SU-DHL-6 (cell line): ENCODE measurements around the gene CEP170B.
"Not testable (repeated sequence)": the region's sequence is repeated elsewhere in the genome, so short reads cannot be mapped to it uniquely, and the experiment has no call there.

Experiments used
- H2AFZ ChIP-seq: fragments of 200-600 bp; sonication (generic); 2 replicates; pipeline ENCODE4 v1.6.1; 2014; ENCODE audit warnings: low read depth, mild to moderate bottlenecking, moderate library complexity, mixed read lengths, antibody characterized with exemption, low read length; ENCODE audit not compliant: severe bottlenecking
- H3F3A ChIP-seq: fragments of 200-600 bp; shearing (Covaris generic); 2 replicates; pipeline ENCODE4 v1.6.0; 2016; ENCODE audit warnings: antibody characterized with exemption, mild to moderate bottlenecking; ENCODE audit not compliant: insufficient read depth
- H3K27ac ChIP-seq: fragments of 200-600 bp; sonication (generic); 2 replicates; pipeline ENCODE4 v1.5.1; 2016; ENCODE audit warnings: low read depth, mild to moderate bottlenecking, low read length, moderate library complexity, mixed read lengths
- H3K27me3 ChIP-seq: fragments of 200-600 bp; sonication (generic), shearing (Covaris generic); 2 replicates; pipeline ENCODE4 v1.6.0; 2014; ENCODE audit warnings: mild to moderate bottlenecking, low read length
- H3K36me3 ChIP-seq: fragments of 200-600 bp; sonication (generic); 2 replicates; pipeline ENCODE4 v1.6.1; 2014; ENCODE audit warnings: mild to moderate bottlenecking, low read length, mixed read lengths
- H3K4me2 ChIP-seq: fragments of 300-600, 200-600 bp; shearing (Covaris generic), sonication (generic); 2 replicates; pipeline ENCODE4 v1.6.0; 2014; ENCODE audit warnings: low read length, low read depth, mild to moderate bottlenecking; ENCODE audit not compliant: poor library complexity, severe bottlenecking
- H3K4me3 ChIP-seq: fragments of 200-600 bp; sonication (generic); 2 replicates; pipeline ENCODE4 v1.5.1; 2014; ENCODE audit warnings: antibody characterized with exemption, low read length, mild to moderate bottlenecking, mixed read lengths; ENCODE audit not compliant: insufficient read depth, poor library complexity, severe bottlenecking
- H3K79me2 ChIP-seq: fragments of 200-600 bp; sonication (generic); 2 replicates; pipeline ENCODE4 v1.6.1; 2014; ENCODE audit warnings: mild to moderate bottlenecking, low read length, moderate library complexity; ENCODE audit not compliant: insufficient read depth
- H3K9ac ChIP-seq: fragments of 200-600 bp; sonication (generic); 2 replicates; pipeline ENCODE4 v1.7.0; 2014; ENCODE audit warnings: mild to moderate bottlenecking, low read length
- H3K9me2 ChIP-seq: fragments of 200-600 bp; sonication (generic); replicated peaks from 2 replicates; pipeline ENCODE4 v1.6.1; 2014; ENCODE audit warnings: low read length; ENCODE audit not compliant: insufficient read depth
- H3K9me3 ChIP-seq: fragments of 200-600 bp; sonication (generic); 2 replicates; pipeline ENCODE4 v1.6.1; 2014; ENCODE audit warnings: low read length, mixed read lengths; ENCODE audit not compliant: insufficient read depth
- H4K20me1 ChIP-seq: fragments of 200-600 bp; sonication (generic); 2 replicates; pipeline ENCODE4 v1.6.1; 2014; ENCODE audit warnings: low read depth, mild to moderate bottlenecking, antibody characterized with exemption, low read length, moderate library complexity, mixed read lengths
- EZH2phosphoT487 ChIP-seq: fragments of 200-600 bp; sonication (generic), shearing (Covaris generic); conservative IDR thresholded peaks from 2 replicates; pipeline ENCODE4 v1.6.1; 2018; ENCODE audit warnings: mild to moderate bottlenecking, antibody characterized with exemption, low read length, moderate library complexity, mixed read lengths
- TF ChIP-seq, protein P1 (sequence below): fragments of 200-600 bp; sonication (generic); IDR thresholded peaks from one replicate; pipeline ENCODE4 v1.5.1; 2017; ENCODE audit warnings: antibody characterized with exemption, mild to moderate bottlenecking, low read length, moderate library complexity; ENCODE audit not compliant: insufficient read depth, poor library complexity, severe bottlenecking

CEP170B gene

DNA sequence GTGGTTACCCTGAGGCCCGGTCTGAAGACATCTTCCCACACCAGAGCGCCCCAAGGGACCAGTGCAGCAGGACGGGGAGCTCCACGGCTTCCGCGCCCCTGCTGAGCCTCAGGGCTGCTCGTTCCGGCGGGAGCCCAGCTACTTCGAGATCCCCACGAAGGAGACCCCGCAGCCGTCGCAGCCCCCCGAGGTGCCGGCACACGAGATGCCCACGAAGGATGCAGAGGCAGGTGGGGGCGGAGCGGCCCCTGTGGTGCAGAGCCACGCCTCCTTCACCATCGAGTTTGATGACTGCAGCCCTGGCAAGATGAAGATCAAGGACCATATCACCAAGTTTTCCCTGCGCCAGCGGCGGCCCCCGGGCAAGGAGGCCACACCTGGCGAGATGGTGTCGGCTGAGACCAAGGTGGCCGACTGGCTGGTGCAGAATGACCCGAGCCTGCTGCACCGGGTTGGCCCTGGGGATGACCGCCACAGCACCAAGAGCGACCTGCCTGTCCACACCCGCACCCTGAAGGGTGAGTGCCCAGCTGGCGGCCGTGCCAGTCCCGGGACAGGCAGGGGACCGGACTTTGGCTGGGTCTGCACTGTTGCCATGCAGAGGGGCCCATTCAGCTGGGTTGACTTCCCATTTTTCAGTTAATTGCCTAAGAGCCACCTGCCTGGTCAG, 18.1 kb downstream of the CEP170B start:
- H3K27ac ChIP-seq = no peak overlapping the region

DNA sequence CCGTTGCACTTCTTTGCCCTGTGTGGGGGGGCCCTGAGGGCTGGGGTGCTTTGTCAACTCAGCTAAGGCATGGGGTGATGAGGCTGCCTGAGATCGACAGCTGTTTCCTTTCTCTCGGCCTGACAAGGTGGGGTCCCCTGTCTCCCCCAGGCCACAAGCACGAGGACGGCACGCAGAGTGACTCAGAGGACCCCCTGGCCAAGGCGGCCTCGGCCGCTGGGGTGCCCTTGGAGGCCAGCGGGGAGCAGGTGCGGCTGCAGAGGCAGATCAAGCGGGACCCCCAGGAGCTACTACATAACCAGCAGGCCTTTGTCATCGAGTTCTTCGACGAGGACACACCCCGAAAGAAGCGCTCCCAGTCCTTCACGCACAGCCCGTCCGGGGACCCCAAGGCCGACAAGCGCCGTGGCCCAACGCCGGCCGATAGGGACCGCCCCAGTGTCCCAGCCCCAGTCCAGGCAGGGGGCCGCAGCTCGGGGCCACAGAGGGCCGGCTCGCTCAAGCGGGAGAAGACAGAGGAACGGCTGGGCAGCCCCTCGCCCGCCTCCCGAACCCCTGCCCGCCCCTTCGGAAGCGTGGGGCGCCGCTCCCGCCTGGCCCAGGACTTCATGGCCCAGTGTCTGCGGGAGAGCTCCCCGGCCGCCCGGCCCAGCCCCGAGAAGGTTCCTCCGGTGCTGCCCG, 18.8 kb downstream of the CEP170B start:
- no peak overlapping the region for H3K4me2 ChIP-seq
- no peaks in the 10 kb centered on the region for H3K79me2 ChIP-seq
- H2AFZ ChIP-seq = no peak overlapping the region
- TF ChIP-seq, protein P1, sequence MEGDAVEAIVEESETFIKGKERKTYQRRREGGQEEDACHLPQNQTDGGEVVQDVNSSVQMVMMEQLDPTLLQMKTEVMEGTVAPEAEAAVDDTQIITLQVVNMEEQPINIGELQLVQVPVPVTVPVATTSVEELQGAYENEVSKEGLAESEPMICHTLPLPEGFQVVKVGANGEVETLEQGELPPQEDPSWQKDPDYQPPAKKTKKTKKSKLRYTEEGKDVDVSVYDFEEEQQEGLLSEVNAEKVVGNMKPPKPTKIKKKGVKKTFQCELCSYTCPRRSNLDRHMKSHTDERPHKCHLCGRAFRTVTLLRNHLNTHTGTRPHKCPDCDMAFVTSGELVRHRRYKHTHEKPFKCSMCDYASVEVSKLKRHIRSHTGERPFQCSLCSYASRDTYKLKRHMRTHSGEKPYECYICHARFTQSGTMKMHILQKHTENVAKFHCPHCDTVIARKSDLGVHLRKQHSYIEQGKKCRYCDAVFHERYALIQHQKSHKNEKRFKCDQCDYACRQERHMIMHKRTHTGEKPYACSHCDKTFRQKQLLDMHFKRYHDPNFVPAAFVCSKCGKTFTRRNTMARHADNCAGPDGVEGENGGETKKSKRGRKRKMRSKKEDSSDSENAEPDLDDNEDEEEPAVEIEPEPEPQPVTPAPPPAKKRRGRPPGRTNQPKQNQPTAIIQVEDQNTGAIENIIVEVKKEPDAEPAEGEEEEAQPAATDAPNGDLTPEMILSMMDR = no peak
- H3K36me3 ChIP-seq = no peaks in the 10 kb centered on the region
- no peaks in the 10 kb centered on the region for H3K9me3 ChIP-seq
- no peaks in the 10 kb centered on the region for H4K20me1 ChIP-seq
- H3K9me2 ChIP-seq = no peaks in the 10 kb centered on the region
- H3K27ac ChIP-seq = no peak overlapping the region
- H3F3A ChIP-seq = no peaks in the 10 kb centered on the region
- H3K4me3 ChIP-seq = no peak overlapping the region
- no peaks in the 10 kb centered on the region for H3K27me3 ChIP-seq
- no peak overlapping the region for H3K9ac ChIP-seq

More for the DNA sequence above, 18.1 kb downstream of the CEP170B start:
- Histone ChIP-seq H2AFZ (no peak overlapping the region), H3K9me3 (no peaks in the 10 kb centered on the region), H3K79me2 (no peaks in the 10 kb centered on the region), H3K4me3 (no peak overlapping the region), H3K4me2 (no peak overlapping the region), H3K9me2 (no peaks in the 10 kb centered on the region), H4K20me1 (no peaks in the 10 kb centered on the region), H3K36me3 (no peaks in the 10 kb centered on the region), H3F3A (no peaks in the 10 kb centered on the region), H3K9ac (no peak overlapping the region), H3K27me3 (no peaks in the 10 kb centered on the region)
- TF ChIP-seq, protein P1 = no peak
- no peak for TF ChIP-seq EZH2phosphoT487

DNA sequence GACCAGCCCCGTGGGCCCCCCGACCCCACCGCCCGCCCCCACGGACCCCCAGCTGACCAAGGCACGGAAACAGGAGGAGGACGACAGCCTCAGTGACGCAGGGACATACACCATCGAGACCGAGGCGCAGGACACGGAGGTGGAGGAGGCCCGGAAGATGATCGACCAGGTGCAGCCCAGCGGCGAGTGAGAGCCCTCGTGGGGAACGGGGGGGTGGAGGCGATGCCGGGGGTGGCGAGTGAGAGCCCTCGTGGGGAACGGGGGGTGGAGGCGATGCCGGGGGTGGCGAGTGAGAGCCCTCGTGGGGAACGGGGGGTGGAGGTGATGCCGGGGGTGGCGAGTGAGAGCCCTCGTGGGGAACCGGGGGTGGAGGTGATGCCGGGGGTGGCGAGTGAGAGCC, 19.3 kb downstream of the CEP170B start:
- not testable (repeated sequence) for H3F3A ChIP-seq, H3K79me2 ChIP-seq, H3K9me3 ChIP-seq, H4K20me1 ChIP-seq, H3K27ac ChIP-seq, H3K9ac ChIP-seq, H3K4me3 ChIP-seq, H2AFZ ChIP-seq, H3K9me2 ChIP-seq, H3K27me3 ChIP-seq, H3K4me2 ChIP-seq, H3K36me3 ChIP-seq
